CD4-positive, alpha-beta T cell treated with Interleukin-12 subunit alpha and Interleukin-12 subunit beta, for 1 hour (primary cell): Measurements from ENCODE around the gene CCDC14.
"Not testable (repeated sequence)": the region's sequence is repeated elsewhere in the genome, so short reads cannot be mapped to it uniquely, and the experiment has no call there.

Experiments
- DNase-seq: peaks from one replicate; pipeline ENCODE4 v3.0.0-alpha.2; 2020

Gene CCDC14

GRCh38 chr3:123899300-123899865, 61.6 kb downstream of the CCDC14 start:
- no peak for DNase-seq

GRCh38 chr3:123893012-123893411, 68.0 kb downstream of the CCDC14 start:
- no peak for DNase-seq

GRCh38 chr3:123892195-123892594, 68.8 kb downstream of the CCDC14 start:
- DNase-seq = no peak

- not testable (repeated sequence) for DNase-seq
Measured at GRCh38 chr3:123890991-123891390, 70.0 kb downstream of the CCDC14 start.

- DNase-seq = not testable (repeated sequence)
Measured at GRCh38 chr3:123890162-123890561, 70.9 kb downstream of the CCDC14 start.

- DNase-seq = no peak
Measured at GRCh38 chr3:123884993-123885392, 76.0 kb downstream of the CCDC14 start.

GRCh38 chr3:123884203-123884831, 76.7 kb downstream of the CCDC14 start, which contains the start of gene MYLK:
Gene MYLK, minus strand, starts transcription at chr3:123884332. Its CDS starts 90,491 bp downstream, at chr3:123793841.
- DNase-seq = peak; percentile 27

GRCh38 chr3:123883701-123884202, 77.3 kb downstream of the CCDC14 start:
- DNase-seq = no peak

- no peak for DNase-seq
Measured at GRCh38 chr3:123883111-123883510, 77.9 kb downstream of the CCDC14 start.

GRCh38 chr3:123881771-123882170, 79.3 kb downstream of the CCDC14 start:
- DNase-seq = no peak

GRCh38 chr3:123880998-123881561, 79.9 kb downstream of the CCDC14 start:
- no peak for DNase-seq

GRCh38 chr3:123878807-123879206, 82.2 kb downstream of the CCDC14 start:
- DNase-seq = no peak

- no peak for DNase-seq
Measured at GRCh38 chr3:123877965-123878364, 83.1 kb downstream of the CCDC14 start.

GRCh38 chr3:123877466-123877865, 83.6 kb downstream of the CCDC14 start:
- DNase-seq = no peak

- no peak for DNase-seq
Measured at GRCh38 chr3:123876858-123877257, 84.2 kb downstream of the CCDC14 start.

- no peak for DNase-seq
Measured at GRCh38 chr3:123872621-123873020, 88.4 kb downstream of the CCDC14 start.

- DNase-seq = no peak
Measured at GRCh38 chr3:123871946-123872345, 89.1 kb downstream of the CCDC14 start.

- no peak for DNase-seq
Measured at GRCh38 chr3:123870033-123870432, 91.0 kb downstream of the CCDC14 start.

GRCh38 chr3:123869165-123869564, 91.9 kb downstream of the CCDC14 start:
- no peak for DNase-seq

- DNase-seq = no peak
Measured at GRCh38 chr3:123864706-123865105, 96.3 kb downstream of the CCDC14 start.
